HepG2 (cell line): Measurements from ENCODE around the gene AGAP1.

Source experiments
- EP300 ChIP-seq, 3 experiments: sonication (generic) in 1 of 3; formaldehyde crosslinking in 1 of 3; IDR thresholded peaks; 2 replicates each; pipeline versions ENCODE4 v1.5.1 to v1.6.1; 2011 to 2020; ENCODE audit warnings: low read depth in 2 of 3, low read length in 2 of 3, borderline replicate concordance in 1 of 3, improper control_type of control experiment in 1 of 3, mild to moderate bottlenecking in 1 of 3, missing genetic modification reagents in 1 of 3, moderate library complexity in 1 of 3
- EZH2 ChIP-seq: conservative IDR thresholded peaks from 2 replicates; pipeline ENCODE4 v1.6.1; 2012; ENCODE audit warnings: mild to moderate bottlenecking, low read depth, low read length, moderate library complexity
- GFI1 ChIP-seq: sonication (generic); formaldehyde crosslinking; IDR thresholded peaks from 2 replicates; pipeline ENCODE4 v1.5.0; 2020; ENCODE audit warnings: missing genetic modification reagents, mild to moderate bottlenecking, borderline replicate concordance
- HNRNPK ChIP-seq: fragments of 200-400 bp; formaldehyde crosslinking; IDR thresholded peaks from 2 replicates; pipeline ENCODE4 v1.6.1; 2018; ENCODE audit warnings: low read length, low read depth, moderate library complexity, mild to moderate bottlenecking; ENCODE audit not compliant: poor library complexity, severe bottlenecking
- PBX3 ChIP-seq: sonication (generic); formaldehyde crosslinking; IDR thresholded peaks from 2 replicates; pipeline ENCODE4 v1.8.1; 2023; ENCODE audit warnings: missing genetic modification reagents, inconsistent platforms, borderline replicate concordance
- RNF219 ChIP-seq: sonication (generic); formaldehyde crosslinking; IDR thresholded peaks from 2 replicates; pipeline ENCODE4 v1.5.0; 2020; ENCODE audit warnings: mild to moderate bottlenecking, missing genetic modification reagents
- SKIL ChIP-seq: sonication (generic); formaldehyde crosslinking; IDR thresholded peaks from 2 replicates; pipeline ENCODE4 v1.8.0; 2022; ENCODE audit warnings: missing genetic modification reagents, mild to moderate bottlenecking, moderate library complexity, borderline replicate concordance
- ZHX1 ChIP-seq: sonication (generic); formaldehyde crosslinking; IDR thresholded peaks from 2 replicates; pipeline ENCODE4 v1.8.1; 2022; ENCODE audit warnings: low read depth, mild to moderate bottlenecking, missing genetic modification reagents
- ZNF121 ChIP-seq: sonication (generic); formaldehyde crosslinking; IDR thresholded peaks from 2 replicates; pipeline ENCODE4 v1.5.0; 2020; ENCODE audit warnings: mild to moderate bottlenecking, missing genetic modification reagents
- ZNF318 ChIP-seq: sonication (generic); formaldehyde crosslinking; IDR thresholded peaks from 2 replicates; pipeline ENCODE4 v1.4.0; 2020; ENCODE audit warnings: mild to moderate bottlenecking, missing genetic modification reagents

- TF ChIP-seq GFI1 (CRISPR knock-in tag) (no peak), HNRNPK (no peak), RNF219 (CRISPR knock-in tag) (no peak), ZHX1 (CRISPR knock-in tag) (no peak), SKIL (no peak), ZNF318 (CRISPR knock-in tag) (no peak), PBX3 (CRISPR knock-in tag) (no peak), ZNF121 (CRISPR knock-in tag) (no peak), EZH2 (no peak), EP300 (IDR thresholded peaks at IDR 0.05; ENCODE audit: low read depth in 2 of 2, low read length in 2 of 2) (no peak), EP300 (CRISPR knock-in tag; IDR thresholded peaks at IDR 0.05; ENCODE audit: borderline replicate concordance) (no peak)
Observed at GRCh38 chr2:235839974-235840373, 346.1 kb downstream of the AGAP1 start.
